IgD-negative memory B cell (primary cell): ENCODE data around the gene DNM3. TPM values are rescaled to one million over a fixed set of nuclear protein-coding genes. Genes with fewer than 3 reads are reported as not detected.

Experiments used
- H3K27ac Mint-ChIP-seq, 3 donors: one replicate each; pipeline ENCODE4 v1.8.0; 2020 to 2022; ENCODE audit warnings: mild to moderate bottlenecking in 3 of 3, mixed read lengths in 3 of 3, moderate library complexity in 1 of 3
- H3K27me3 Mint-ChIP-seq: one replicate; pipeline ENCODE4 v1.8.0; 2021; ENCODE audit warnings: mixed read lengths
- H3K36me3 Mint-ChIP-seq: one replicate; pipeline ENCODE4 v1.8.0; 2020; ENCODE audit warnings: mild to moderate bottlenecking, mixed read lengths
- H3K4me1 Mint-ChIP-seq, 3 donors: one replicate each; pipeline ENCODE4 v1.8.0; 2020 to 2022; ENCODE audit warnings: mixed read lengths in 3 of 3, mild to moderate bottlenecking in 1 of 3
- H3K4me3 Mint-ChIP-seq, 4 donors: one replicate each; pipeline ENCODE4 v1.8.0; 2020 to 2022; ENCODE audit warnings: mild to moderate bottlenecking in 4 of 4, mixed read lengths in 4 of 4, moderate library complexity in 3 of 4
- H3K9me3 Mint-ChIP-seq, 3 donors: one replicate each; pipeline ENCODE4 v1.8.0; 2020 to 2021; ENCODE audit warnings: mixed read lengths in 3 of 3, mild to moderate bottlenecking in 1 of 3
- polyA plus RNA-seq: library from polyadenylated mRNA; unstranded; fragments of 300-500 nt; fragmentation: Illumina TruSeq; gene quantifications from one replicate; pipeline ENCODE4 v1.2.3, GENCODE V29; 2021

The DNM3 gene
- polyA plus RNA-seq, 1 donor from 2014 or later, result 0.39 TPM

DNA sequence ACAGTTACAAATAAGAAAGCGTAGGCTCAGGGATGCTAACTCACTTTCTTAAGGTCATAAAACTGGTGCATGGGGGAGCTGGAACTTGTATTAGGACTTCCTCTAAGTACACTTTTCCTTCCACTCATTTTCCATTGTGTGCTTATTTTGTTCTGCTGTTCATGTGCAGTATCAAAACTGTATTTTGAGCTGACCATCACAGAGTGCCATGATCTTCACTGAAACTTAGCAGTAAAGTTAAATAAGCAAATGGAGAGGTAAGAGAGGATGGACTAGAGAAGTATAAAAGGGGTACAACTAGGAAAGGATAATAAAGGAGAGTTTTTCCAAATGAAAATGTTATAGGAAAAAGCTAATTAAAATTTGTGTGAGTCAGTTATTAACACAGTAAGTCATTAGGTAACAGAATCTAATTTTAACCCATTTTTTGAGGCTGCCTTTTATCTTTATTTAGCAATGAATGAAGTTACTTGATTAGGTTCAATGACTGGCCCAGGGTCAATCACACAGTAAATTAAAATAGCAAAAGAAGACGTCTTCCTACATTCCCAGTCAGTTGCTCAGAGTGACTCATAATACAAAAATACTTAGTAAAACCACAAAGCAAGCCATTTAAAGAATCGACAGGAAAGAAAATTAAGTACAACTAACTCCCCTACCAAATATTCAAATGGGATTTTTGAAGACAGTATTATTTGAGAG is 413.4 kb downstream of the DNM3 start:
- Mint-ChIP-seq H3K27me3 (no peaks in the 10 kb centered on the region), H3K9me3 (peaks cover 0 to 7% (median 5%) of the 10 kb centered on the region in 3 donors), H3K36me3 (no peaks in the 10 kb centered on the region), H3K4me1 (peaks cover 8 to 18% (median 16%) of the 10 kb centered on the region in 3 donors), H3K4me3 (peak overlapping the region in 1 of 4 donors; percentile 1), H3K27ac (peak overlapping the region in 1 of 3 donors; percentile 25)

DNA sequence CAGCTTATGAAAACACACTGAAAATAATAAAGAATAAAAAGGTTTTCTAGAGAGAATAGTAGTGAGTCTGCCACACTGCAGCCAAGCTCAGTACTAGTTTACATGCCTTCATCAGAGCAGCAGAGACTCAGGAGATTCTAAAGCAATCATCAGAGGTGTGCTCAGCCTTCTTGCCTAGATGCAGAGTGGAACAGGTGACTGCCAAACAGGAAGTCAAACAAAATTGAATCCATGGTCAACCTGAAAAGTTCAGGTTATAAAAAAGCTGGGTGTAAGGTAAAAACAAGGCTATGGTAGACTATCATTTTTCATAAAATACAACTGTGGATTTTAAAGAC is 413.9 kb downstream of the DNM3 start:
- Mint-ChIP-seq H3K36me3 (no peaks in the 10 kb centered on the region), H3K4me1 (peaks cover 8 to 18% (median 16%) of the 10 kb centered on the region in 3 donors), H3K4me3 (peak overlapping the region in 1 of 4 donors; percentile 1), H3K9me3 (peaks cover 0 to 12% (median 8%) of the 10 kb centered on the region in 3 donors), H3K27ac (no peak overlapping the region), H3K27me3 (no peaks in the 10 kb centered on the region)

DNA sequence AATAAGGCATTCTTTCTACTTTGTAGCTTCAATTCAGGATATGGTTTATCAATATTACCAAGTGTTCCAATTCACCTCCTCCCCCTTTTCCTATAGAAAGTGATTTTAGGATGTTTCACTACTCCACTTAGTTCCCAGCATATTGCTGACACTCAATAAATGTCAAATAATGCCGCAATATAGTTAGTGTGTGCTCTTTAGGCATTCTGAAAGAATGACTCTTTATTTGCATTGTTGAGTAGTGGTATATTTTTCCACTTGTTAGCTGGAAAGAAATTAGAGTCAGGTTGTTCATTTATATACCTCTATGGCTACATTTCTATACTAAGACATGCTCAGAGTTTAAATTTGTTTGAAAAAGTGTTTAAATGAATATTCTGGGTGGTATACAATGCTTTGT is 424.6 kb downstream of the DNM3 start:
- H3K36me3 Mint-ChIP-seq, result no peaks in the 10 kb centered on the region
- H3K4me3 Mint-ChIP-seq, result no peak overlapping the region
- H3K27me3 Mint-ChIP-seq, result no peaks in the 10 kb centered on the region
- H3K27ac Mint-ChIP-seq, result no peak overlapping the region
- peaks cover 2 to 4% (median 2%) of the 10 kb centered on the region in 3 donors for H3K4me1 Mint-ChIP-seq
- H3K9me3 Mint-ChIP-seq, result peaks cover 4 to 5% (median 5%) of the 10 kb centered on the region in 3 donors

DNA sequence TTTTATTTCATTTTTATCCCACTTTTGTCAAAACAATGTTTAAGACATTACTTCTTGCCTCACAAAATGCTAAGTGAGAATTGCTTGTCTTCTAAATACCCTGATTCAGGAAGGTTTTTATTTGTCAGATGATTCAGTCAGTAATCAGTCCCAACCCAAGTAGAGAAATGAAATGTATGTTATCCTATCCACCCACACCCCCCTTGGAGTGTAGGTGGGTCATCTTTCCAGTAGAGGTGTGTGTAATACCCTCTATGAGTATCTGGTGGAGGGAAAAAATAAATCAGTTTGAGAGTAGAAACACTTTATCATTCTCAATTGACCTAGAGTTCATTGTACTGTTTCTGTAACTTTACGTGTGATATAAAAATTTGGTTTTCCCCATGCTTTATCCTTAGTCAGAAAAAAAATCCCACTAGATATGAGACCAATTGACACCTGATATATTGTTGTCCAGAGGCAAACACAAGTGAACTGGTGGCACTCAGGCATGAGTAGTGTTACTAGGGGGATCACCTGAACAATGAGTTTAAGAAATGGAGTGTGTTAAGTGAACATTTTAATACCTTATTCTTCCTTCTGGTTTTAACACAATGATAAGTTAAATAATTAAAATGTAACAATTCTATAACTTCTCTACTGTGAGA is 425.4 kb downstream of the DNM3 start:
- no peak overlapping the region for H3K4me3 Mint-ChIP-seq
- peaks cover 2 to 9% (median 7%) of the 10 kb centered on the region in 3 donors for H3K4me1 Mint-ChIP-seq
- peaks cover 0 to 3% (median 3%) of the 10 kb centered on the region in 3 donors for H3K9me3 Mint-ChIP-seq
- H3K36me3 Mint-ChIP-seq, result no peaks in the 10 kb centered on the region
- H3K27ac Mint-ChIP-seq, result no peak overlapping the region
- H3K27me3 Mint-ChIP-seq, result no peaks in the 10 kb centered on the region

DNA sequence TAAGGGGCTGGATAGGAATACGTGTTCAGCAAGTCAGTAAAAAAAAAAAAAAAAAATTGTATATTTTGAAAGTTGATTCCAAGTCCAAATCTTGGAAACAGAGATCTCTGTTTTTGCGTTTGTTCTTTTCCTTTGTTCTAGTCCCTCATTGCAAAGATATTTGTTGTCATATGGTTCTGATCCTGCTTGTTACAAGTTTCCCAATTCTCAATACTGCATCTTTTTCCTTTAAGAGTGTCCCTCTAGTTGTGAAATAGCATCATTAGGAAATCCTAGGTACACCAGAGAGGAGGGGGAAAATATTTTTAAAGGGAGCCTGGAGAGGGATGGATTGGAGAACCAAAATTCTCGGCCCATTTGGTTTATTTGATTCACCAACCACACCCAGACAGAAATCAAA is 426.9 kb downstream of the DNM3 start:
- Mint-ChIP-seq H3K4me3 (no peak overlapping the region), H3K4me1 (peaks cover 2 to 9% (median 7%) of the 10 kb centered on the region in 3 donors), H3K36me3 (no peaks in the 10 kb centered on the region)

DNA sequence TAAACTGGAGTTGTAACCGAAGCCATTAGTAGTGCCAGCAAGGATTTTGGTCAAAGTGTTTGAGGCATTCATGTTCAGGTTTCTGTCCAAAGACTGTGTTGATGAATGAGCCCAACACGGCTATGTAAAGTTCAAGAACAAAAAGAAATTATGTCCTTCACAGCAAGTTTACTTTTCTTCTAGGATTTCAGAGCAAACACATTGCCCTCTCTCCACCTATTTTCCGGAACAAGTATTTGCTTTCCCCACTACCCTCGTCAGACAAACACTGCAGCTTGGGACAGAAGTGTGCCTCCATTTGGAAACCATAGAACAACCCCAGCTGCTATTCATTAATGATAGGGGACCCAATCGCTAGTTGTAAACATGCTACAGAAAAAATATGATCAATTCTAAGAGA is 427.8 kb downstream of the DNM3 start:
- Mint-ChIP-seq H3K9me3 (peaks cover 0 to 1% (median 0%) of the 10 kb centered on the region in 3 donors), H3K27ac (no peak overlapping the region), H3K4me3 (no peak overlapping the region), H3K4me1 (peaks cover 2 to 13% (median 13%) of the 10 kb centered on the region in 3 donors), H3K36me3 (no peaks in the 10 kb centered on the region), H3K27me3 (no peaks in the 10 kb centered on the region)

More for the DNA sequence above, 426.9 kb downstream of the DNM3 start:
- Mint-ChIP-seq H3K9me3 (peaks cover 0 to 3% (median 3%) of the 10 kb centered on the region in 3 donors), H3K27me3 (no peaks in the 10 kb centered on the region), H3K27ac (no peak overlapping the region)

DNA sequence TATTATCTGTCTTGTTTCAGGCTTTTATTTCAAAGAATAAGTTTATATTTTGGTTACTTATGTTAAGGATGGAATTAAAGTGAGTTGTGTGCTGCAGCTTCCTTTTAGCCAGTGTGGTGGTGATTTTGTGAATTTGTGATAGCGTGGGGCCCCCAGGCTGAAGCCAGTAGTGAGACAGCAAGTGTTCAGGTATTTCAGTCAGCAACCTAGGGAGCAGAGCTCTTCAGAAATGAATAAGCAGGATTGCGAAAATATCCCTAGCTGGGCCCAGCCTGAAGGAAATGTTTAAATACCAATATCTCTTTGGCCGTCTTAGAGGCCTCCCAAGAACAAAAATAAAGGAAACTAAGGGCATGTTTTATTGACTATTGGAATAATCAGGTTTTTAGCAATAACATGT is 428.3 kb downstream of the DNM3 start:
- H3K27ac Mint-ChIP-seq, result no peak overlapping the region
- peaks cover 0 to 1% (median 0%) of the 10 kb centered on the region in 3 donors for H3K9me3 Mint-ChIP-seq
- no peak overlapping the region for H3K4me3 Mint-ChIP-seq
- H3K27me3 Mint-ChIP-seq, result no peaks in the 10 kb centered on the region
- H3K4me1 Mint-ChIP-seq, result peaks cover 2 to 17% (median 15%) of the 10 kb centered on the region in 3 donors
- no peaks in the 10 kb centered on the region for H3K36me3 Mint-ChIP-seq

DNA sequence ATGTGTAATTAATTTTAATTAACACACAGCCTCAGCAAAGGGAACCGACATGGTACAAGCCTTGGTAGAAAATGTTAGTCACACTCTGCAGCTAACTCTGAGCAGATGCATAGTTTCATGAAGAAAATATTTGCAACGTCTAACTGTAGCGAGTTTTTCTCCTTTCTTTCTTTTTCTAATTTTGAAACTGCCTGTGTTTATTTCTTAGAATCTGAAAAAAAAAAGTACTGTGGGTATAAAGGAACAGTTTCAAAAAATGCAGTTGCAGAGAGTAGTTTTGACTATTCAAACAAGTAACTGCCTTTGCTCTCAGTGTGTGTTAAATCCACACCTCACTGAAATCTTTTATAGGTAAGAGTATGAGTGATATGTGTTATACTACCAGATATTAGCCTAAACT is 429.3 kb downstream of the DNM3 start:
- Mint-ChIP-seq H3K27me3 (no peaks in the 10 kb centered on the region), H3K27ac (no peak overlapping the region), H3K36me3 (no peaks in the 10 kb centered on the region), H3K4me1 (peaks cover 4 to 18% (median 15%) of the 10 kb centered on the region in 3 donors), H3K9me3 (peaks cover 0 to 1% (median 0%) of the 10 kb centered on the region in 3 donors), H3K4me3 (peak overlapping the region in 1 of 4 donors; percentile 58)

DNA sequence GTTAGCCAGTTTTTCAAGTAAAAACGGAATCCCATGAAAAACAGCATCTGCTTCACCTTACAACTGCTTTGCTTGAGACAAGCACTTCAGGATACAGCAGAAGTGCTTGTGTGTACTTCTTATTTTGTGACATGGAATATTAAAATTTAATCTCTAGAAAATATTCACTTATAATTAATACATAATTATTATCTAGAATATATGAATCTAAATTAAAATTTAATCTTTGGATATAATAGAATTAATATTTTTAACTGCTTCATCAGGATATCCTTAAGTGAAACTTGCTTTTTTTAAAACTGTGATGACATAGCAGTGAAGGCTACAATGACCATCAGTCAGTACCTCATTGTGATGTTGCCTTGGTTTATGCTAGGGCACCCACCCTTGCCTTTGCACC is 430.8 kb downstream of the DNM3 start:
- Mint-ChIP-seq H3K36me3 (no peaks in the 10 kb centered on the region), H3K4me3 (no peak overlapping the region), H3K27me3 (no peaks in the 10 kb centered on the region), H3K4me1 (peaks cover 4 to 18% (median 15%) of the 10 kb centered on the region in 3 donors), H3K9me3 (peaks cover 0 to 1% (median 0%) of the 10 kb centered on the region in 3 donors), H3K27ac (no peak overlapping the region)

DNA sequence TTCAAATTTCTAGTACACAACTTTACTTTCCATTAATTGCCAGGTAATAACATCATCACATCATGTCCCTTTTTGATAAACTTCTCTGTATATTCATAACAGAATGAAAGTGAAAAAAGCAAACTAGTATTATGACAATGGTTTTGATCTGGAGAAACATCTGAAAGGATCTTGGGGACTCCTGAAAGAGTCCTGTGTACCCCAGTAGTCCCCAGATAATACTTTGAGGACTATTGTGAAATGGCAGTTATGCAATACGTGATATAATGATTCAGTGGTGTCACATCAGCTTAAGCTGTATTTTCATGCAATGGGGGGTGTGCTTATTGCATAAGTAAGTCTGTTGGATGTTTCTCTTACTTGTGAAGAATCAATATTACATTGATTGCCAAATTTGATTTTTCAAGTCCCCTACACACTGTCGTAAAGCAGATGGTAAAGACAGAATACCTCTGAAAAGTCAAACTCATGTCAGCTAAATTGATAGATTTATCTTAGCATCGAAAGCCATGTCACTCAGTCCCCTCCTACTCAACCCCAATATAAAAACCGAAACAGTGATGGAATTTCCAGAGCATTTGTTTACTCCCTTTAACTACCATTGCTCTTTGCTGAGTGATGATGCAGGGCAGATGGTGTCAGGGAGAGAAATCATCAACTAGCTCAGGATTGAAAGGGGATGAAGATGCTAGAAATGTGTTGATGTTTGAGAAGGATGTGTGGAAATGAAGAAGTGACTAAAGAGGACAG is 432.5 kb downstream of the DNM3 start:
- no peaks in the 10 kb centered on the region for H3K9me3 Mint-ChIP-seq

DNA sequence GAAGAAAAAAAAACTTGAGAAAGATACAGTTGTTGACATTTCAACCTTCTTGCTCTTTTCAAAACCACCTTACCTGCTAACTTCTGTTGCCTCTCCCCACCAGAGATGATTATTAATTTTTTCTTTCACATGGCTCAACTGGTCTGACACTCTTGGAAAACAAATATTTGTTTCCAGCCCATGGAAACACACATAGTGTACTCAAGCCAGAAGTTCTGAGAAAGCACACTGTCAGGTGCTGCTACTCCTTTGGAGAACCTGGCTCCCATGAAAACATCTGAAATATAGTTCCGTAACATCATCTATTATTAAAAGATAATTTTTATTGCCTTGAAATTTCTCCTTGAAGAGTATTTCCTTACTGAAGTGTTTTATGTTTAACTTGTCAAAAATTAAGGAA is 434.2 kb downstream of the DNM3 start:
- H3K27ac Mint-ChIP-seq, result no peak overlapping the region
- H3K36me3 Mint-ChIP-seq, result peaks cover 8% of the 10 kb centered on the region
- no peaks in the 10 kb centered on the region for H3K9me3 Mint-ChIP-seq
- no peak overlapping the region for H3K4me3 Mint-ChIP-seq
- H3K4me1 Mint-ChIP-seq, result peaks cover 2 to 15% (median 15%) of the 10 kb centered on the region in 3 donors
- H3K27me3 Mint-ChIP-seq, result no peaks in the 10 kb centered on the region

More for the DNA sequence above, 432.5 kb downstream of the DNM3 start:
- H3K4me1 Mint-ChIP-seq, result peaks cover 4 to 17% (median 15%) of the 10 kb centered on the region in 3 donors
- peaks cover 2% of the 10 kb centered on the region for H3K36me3 Mint-ChIP-seq
- H3K27ac Mint-ChIP-seq, result no peak overlapping the region
- H3K4me3 Mint-ChIP-seq, result peak overlapping the region in 1 of 4 donors; percentile 53
- H3K27me3 Mint-ChIP-seq, result no peaks in the 10 kb centered on the region

DNA sequence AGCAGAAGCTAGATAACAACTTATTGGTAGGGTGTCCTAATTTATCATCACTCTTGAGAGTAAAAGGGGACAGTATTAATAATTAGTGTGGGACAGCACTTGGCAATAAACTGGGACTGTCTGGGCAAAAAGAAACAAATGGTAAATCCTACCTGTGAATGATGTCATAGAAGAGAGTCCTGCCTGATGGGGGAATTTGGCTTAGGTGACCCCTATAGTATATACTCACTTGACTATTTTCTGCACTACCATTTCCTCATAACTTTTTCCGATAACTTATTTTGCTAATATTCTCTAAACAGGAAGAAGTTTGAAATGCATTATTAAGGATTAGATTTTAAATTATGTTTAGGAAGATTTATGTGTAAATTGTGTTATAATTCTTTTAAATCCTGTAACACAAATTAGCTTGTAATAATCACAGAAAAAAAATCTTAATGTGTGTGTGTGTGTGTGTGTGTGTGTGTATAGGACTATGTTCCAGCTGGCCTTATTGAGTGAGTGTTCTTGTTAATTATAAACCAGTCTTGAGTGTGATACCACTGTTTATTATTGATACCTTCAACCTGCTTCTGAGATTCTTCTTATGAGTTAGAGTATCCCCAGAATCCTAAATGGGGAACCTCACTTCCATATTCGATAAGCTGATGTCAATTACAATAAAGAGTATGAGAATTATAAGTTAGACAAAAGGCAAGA is 435.0 kb downstream of the DNM3 start:
- Mint-ChIP-seq H3K27ac (peak overlapping the region in 1 of 3 donors; percentile 17), H3K9me3 (no peaks in the 10 kb centered on the region), H3K4me1 (peaks cover 2 to 13% (median 10%) of the 10 kb centered on the region in 3 donors), H3K27me3 (no peaks in the 10 kb centered on the region), H3K4me3 (no peak overlapping the region), H3K36me3 (peaks cover 8% of the 10 kb centered on the region)

DNA sequence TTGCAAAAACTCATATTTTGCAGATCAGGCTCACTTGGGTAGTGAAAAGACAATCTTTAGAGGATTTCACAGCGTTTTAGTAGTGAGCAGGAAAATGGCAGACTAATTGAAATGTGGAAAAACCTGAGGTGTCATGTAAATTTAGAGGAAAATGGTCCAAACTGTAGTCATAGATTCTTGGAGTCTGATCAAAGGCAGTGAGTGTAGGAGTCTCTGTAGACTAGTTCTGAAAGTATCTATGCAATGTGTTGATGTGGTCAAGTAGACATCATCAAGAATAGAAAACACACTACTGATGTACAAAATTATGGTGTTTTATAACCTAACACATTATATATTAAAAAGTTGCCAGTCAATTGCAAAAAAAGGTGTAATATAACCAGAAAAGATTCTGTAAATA is 436.0 kb downstream of the DNM3 start:
- Mint-ChIP-seq H3K36me3 (peaks cover 8% of the 10 kb centered on the region), H3K4me3 (no peak overlapping the region), H3K4me1 (peaks cover 4 to 11% (median 6%) of the 10 kb centered on the region in 3 donors), H3K27ac (peak overlapping the region in 1 of 3 donors; percentile 17), H3K27me3 (no peaks in the 10 kb centered on the region), H3K9me3 (no peaks in the 10 kb centered on the region)

DNA sequence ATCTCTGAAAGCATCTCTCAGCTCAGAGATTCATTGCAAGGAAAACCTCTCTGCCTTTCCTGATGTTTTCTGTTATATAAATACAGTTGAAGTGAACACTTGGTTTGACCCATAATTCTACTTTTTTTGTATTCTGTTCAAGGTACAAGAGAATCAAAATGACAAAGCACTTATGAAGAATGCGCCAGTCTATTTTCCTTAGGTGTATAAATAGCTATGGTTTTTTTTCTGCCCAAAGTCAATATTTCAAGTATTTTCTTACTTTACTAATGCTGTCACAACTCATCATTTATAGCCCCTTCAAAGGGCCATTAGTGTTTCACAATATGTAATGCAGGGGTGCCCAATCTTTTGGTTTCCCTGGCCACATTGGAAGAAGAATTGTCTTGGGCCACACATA is 436.7 kb downstream of the DNM3 start:
- Mint-ChIP-seq H3K36me3 (peaks cover 8% of the 10 kb centered on the region), H3K4me1 (peaks cover 4 to 11% (median 6%) of the 10 kb centered on the region in 3 donors), H3K27ac (no peak overlapping the region), H3K9me3 (no peaks in the 10 kb centered on the region), H3K4me3 (no peak overlapping the region), H3K27me3 (no peaks in the 10 kb centered on the region)
